Osteoblast (primary cell): Measurements from ENCODE around the gene PSMB4. TPM values are rescaled to one million over a fixed set of nuclear protein-coding genes. Genes with fewer than 3 reads are reported as not detected.

Source experiments
- DNase-seq: peaks from one replicate; pipeline ENCODE4 v3.0.0; 2011; ENCODE audit warnings: low spot score, mixed read lengths; ENCODE audit not compliant: insufficient read length; ENCODE audit errors: missing footprints
- H2AFZ ChIP-seq: 2 replicates; pipeline ENCODE4 v1.6.0; 2011; ENCODE audit warnings: mild to moderate bottlenecking, low read length
- H3K27ac ChIP-seq: 2 replicates; pipeline ENCODE4 v1.5.1; 2011; ENCODE audit warnings: mild to moderate bottlenecking, low read depth, low read length, moderate library complexity
- H3K27me3 ChIP-seq: 2 replicates; pipeline ENCODE4 v1.6.0; 2012; ENCODE audit warnings: mild to moderate bottlenecking, control low read depth, inconsistent platforms, low read length, moderate library complexity; ENCODE audit not compliant: insufficient read depth
- H3K36me3 ChIP-seq: 2 replicates; pipeline ENCODE4 v1.5.1; 2011; ENCODE audit warnings: mild to moderate bottlenecking, low read length, control low read depth, moderate library complexity; ENCODE audit not compliant: insufficient read depth
- H3K4me1 ChIP-seq: 2 replicates; pipeline ENCODE4 v1.5.1; 2011; ENCODE audit warnings: mild to moderate bottlenecking, low read length, control low read depth, moderate library complexity; ENCODE audit not compliant: insufficient read depth
- H3K4me2 ChIP-seq: 2 replicates; pipeline ENCODE4 v1.6.0; 2011; ENCODE audit warnings: mild to moderate bottlenecking, low read length; ENCODE audit not compliant: insufficient read depth
- H3K4me3 ChIP-seq: fragments of 200-600 bp; sonication (generic); 3 replicates; pipeline ENCODE4 v1.5.1; 2012; ENCODE audit warnings: mild to moderate bottlenecking, low read length, inconsistent platforms; ENCODE audit not compliant: insufficient read depth
- H3K79me2 ChIP-seq: 2 replicates; pipeline ENCODE4 v1.6.0; 2012; ENCODE audit warnings: mild to moderate bottlenecking, low read length, control low read depth, inconsistent platforms; ENCODE audit not compliant: insufficient read depth
- H3K9me3 ChIP-seq: 2 replicates; pipeline ENCODE4 v1.5.1; 2011; ENCODE audit warnings: low read depth, low read length, control low read depth
- H4K20me1 ChIP-seq: 2 replicates; pipeline ENCODE4 v1.6.0; 2012; ENCODE audit warnings: mild to moderate bottlenecking, low read length, control low read depth; ENCODE audit not compliant: insufficient read depth
- total RNA-seq: library from RNA; depleted of rRNA; stranded (reverse); fragments of >200 nt; gene quantifications from 2 replicates; pipeline ENCODE4 v1.2.3, GENCODE V29; 2012
- TF ChIP-seq, protein P1 (sequence below): IDR thresholded peaks from 2 replicates; pipeline ENCODE4 v1.5.1; 2011; ENCODE audit warnings: mild to moderate bottlenecking, low read depth, low read length, moderate library complexity; ENCODE audit errors: extremely low read depth

PSMB4 gene
- total RNA-seq, 1 donor = 362 TPM

DNA sequence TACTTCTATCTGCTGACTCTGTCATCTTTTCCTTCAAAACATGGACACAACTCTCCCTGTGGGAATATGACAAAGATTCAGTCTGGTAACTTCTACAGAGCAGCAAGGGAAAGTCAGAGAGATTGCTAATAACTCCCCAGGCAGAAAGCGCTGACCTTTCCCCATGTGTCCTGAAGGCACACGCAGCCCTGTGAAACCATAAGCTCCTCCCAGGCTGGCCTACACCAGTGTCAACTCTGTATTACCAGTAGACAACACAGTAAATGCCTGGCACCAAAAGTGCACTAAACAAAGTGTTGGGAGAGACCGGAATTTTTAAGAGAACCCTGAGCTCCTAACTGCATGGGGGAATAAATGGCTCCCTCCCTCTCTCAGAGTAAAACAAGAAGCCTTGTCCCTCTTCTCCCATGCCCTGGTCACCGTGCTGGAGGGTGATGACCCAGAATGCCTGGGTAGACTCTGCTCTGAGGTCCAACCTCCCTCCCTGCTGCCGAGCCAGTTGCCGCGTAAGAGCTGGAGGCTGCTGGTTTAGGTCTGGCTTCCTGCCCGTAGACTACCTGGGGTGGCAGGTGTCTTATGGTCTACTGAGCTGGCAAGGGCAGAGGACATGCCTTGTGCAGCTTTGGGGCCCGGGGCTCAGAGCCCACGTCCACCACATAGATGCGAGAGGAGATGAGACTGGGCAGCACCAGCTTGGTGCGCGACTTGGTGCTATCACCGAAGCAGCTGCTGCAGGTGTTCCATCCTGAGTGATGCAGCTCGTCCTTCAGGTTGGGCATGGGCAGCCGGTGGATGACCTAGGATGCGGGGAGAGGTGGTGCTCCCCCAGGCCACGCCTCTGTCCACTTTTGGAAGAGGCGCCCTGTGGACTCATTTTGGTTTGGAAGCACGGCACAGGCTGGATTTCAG lies 30.7 kb upstream of the PSMB4 start:
- H3K4me3 ChIP-seq = no peak overlapping the region
- H3K79me2 ChIP-seq = no peaks in the 10 kb centered on the region
- no peak overlapping the region for H3K27ac ChIP-seq
- H3K4me2 ChIP-seq = no peak overlapping the region
- TF ChIP-seq, protein P1, sequence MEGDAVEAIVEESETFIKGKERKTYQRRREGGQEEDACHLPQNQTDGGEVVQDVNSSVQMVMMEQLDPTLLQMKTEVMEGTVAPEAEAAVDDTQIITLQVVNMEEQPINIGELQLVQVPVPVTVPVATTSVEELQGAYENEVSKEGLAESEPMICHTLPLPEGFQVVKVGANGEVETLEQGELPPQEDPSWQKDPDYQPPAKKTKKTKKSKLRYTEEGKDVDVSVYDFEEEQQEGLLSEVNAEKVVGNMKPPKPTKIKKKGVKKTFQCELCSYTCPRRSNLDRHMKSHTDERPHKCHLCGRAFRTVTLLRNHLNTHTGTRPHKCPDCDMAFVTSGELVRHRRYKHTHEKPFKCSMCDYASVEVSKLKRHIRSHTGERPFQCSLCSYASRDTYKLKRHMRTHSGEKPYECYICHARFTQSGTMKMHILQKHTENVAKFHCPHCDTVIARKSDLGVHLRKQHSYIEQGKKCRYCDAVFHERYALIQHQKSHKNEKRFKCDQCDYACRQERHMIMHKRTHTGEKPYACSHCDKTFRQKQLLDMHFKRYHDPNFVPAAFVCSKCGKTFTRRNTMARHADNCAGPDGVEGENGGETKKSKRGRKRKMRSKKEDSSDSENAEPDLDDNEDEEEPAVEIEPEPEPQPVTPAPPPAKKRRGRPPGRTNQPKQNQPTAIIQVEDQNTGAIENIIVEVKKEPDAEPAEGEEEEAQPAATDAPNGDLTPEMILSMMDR = no peak
- DNase-seq = no peak
- no peaks in the 10 kb centered on the region for H3K9me3 ChIP-seq
- peaks cover 8% of the 10 kb centered on the region for H4K20me1 ChIP-seq
- no peak overlapping the region for H2AFZ ChIP-seq
- peaks cover 20% of the 10 kb centered on the region for H3K36me3 ChIP-seq
- H3K4me1 ChIP-seq = peaks cover 29% of the 10 kb centered on the region
- H3K27me3 ChIP-seq = no peaks in the 10 kb centered on the region

DNA sequence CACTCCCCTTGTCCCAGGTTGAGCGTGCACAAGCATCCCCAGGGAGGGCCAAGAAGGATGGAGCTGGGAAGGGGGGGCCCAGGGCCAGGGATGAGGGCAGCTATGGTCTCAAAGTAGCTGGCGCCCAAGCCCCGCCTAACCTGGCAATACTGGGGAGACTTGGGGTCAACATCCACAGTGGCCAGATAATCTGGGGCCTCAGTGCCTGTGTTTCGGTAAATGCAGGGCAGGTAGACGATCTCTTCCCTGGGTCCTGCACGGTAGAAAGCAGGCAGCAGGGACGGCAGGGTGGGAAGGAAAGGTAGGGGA lies 30.1 kb upstream of the PSMB4 start:
- no peak overlapping the region for H3K27ac ChIP-seq
- H3K4me3 ChIP-seq = no peak overlapping the region
- DNase-seq = no peak
- no peaks in the 10 kb centered on the region for H3K79me2 ChIP-seq
- no peaks in the 10 kb centered on the region for H3K27me3 ChIP-seq
- peaks cover 18% of the 10 kb centered on the region for H3K36me3 ChIP-seq
- TF ChIP-seq, protein P1 = no peak
- no peaks in the 10 kb centered on the region for H3K9me3 ChIP-seq
- H3K4me1 ChIP-seq = peaks cover 29% of the 10 kb centered on the region
- no peak overlapping the region for H2AFZ ChIP-seq
- peaks cover 8% of the 10 kb centered on the region for H4K20me1 ChIP-seq
- H3K4me2 ChIP-seq = no peak overlapping the region

DNA sequence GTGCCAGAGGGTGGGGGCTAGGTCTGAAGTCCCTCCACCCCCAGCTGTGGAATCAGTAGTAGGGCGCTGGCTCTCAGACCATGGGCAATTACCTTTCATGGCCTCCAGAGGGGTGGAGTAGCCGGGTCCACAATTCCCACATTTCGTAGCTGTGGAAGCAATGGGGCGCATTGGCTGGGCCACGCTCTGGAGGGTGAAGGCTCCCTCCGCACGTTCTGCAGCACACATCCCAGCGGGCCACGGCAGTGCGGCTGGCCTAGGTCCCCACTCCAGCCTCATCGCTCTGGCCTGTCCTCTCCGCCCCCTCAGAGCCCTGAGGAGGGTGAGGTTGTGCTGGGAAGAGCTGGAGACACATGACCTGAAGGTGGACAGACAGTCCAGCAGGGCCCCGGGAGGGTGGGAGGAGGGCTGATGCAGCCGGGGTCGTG lies 29.7 kb upstream of the PSMB4 start:
- H2AFZ ChIP-seq = no peak overlapping the region
- peak; percentile 73 for DNase-seq
- no peaks in the 10 kb centered on the region for H3K79me2 ChIP-seq
- H3K4me3 ChIP-seq = no peak overlapping the region
- H3K4me1 ChIP-seq = peaks cover 29% of the 10 kb centered on the region
- no peaks in the 10 kb centered on the region for H3K9me3 ChIP-seq
- H4K20me1 ChIP-seq = peaks cover 8% of the 10 kb centered on the region
- H3K27ac ChIP-seq = no peak overlapping the region
- no peak overlapping the region for H3K4me2 ChIP-seq
- TF ChIP-seq, protein P1 = no peak
- no peaks in the 10 kb centered on the region for H3K27me3 ChIP-seq
- peaks cover 18% of the 10 kb centered on the region for H3K36me3 ChIP-seq

DNA sequence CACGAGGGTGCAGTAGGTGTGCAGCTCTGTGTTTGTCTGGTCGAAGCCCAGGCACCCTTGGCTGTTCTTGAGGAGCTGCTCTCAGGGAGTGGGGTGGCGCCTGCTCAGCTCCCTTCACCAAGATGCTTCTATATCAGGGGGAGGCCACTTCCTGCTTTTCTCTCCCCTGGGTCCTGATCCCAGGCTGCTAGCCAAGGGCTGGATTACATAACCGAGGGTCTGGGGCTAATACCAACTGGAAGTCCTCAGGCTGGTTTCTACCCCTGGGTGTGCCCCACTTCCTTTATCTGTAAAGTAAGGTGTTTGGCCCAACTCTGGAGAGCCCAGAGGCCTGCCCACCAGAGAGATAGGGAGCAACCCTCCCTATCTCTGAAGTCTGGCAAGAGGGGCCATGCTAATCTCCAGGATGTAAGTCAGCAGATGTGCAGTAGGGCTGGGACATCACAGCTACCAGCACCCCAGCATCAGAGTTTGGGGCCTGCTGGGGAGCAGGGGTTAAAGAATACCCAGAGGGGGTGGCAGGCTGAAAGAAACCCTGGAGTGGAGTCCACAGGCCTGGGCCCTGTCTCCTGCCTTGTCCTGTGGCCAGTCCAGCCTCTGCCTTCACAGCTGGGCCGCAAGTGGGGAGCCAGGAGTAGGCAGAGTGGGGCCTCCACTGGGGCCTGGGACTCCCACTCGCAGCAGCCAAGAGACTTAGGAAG lies 29.0 kb upstream of the PSMB4 start:
- Histone ChIP-seq H3K36me3 (peaks cover 16% of the 10 kb centered on the region), H3K27ac (no peak overlapping the region), H2AFZ (no peak overlapping the region), H3K9me3 (no peaks in the 10 kb centered on the region), H3K79me2 (no peaks in the 10 kb centered on the region), H3K4me3 (no peak overlapping the region), H4K20me1 (peaks cover 8% of the 10 kb centered on the region), H3K4me1 (peaks cover 29% of the 10 kb centered on the region), H3K27me3 (no peaks in the 10 kb centered on the region), H3K4me2 (peak overlapping the region; percentile 36)
- DNase-seq = peak; percentile 80
- TF ChIP-seq, protein P1 = no peak
